Measurements from ENCODE around the gene HOXB13.

Gene HOXB13

GRCh38 chr17:48701864-48702532, 26.6 kb downstream of the HOXB13 start:
- DNase-seq, result no peak

- DNase-seq, result no peak
These were observed 35.4 kb downstream of the HOXB13 start for GRCh38 chr17:48693178-48693577.

GRCh38 chr17:48692049-48692448, 36.5 kb downstream of the HOXB13 start:
- no peak for DNase-seq

GRCh38 chr17:48690655-48691054, 37.9 kb downstream of the HOXB13 start:
- no peak for DNase-seq

GRCh38 chr17:48681609-48682008, 46.9 kb downstream of the HOXB13 start:
- no peak for DNase-seq

- DNase-seq, result no peak
These were observed 49.0 kb downstream of the HOXB13 start for GRCh38 chr17:48679385-48680096.

GRCh38 chr17:48678141-48678971, 50.2 kb downstream of the HOXB13 start:
- DNase-seq, result peak; percentile 66

- DNase-seq, result no peak
These were observed 51.5 kb downstream of the HOXB13 start for GRCh38 chr17:48676963-48677558.
